Head of caudate nucleus (tissue), 42 donors: ENCODE measurements around the gene KLHL2.
"Not testable (repeated sequence)": the region's sequence is repeated elsewhere in the genome, so short reads cannot be mapped to it uniquely, and the experiment has no call there.

Source experiments
- DNase-seq, 42 donors: peaks; one replicate each; pipeline versions ENCODE4 v3.0.0 to v3.0.0-alpha.2; 2020 to 2021; ENCODE audit warnings: mixed read lengths in 7 of 42
- intact Hi-C: fragments of 100-400 bp; cut with DNase I; formaldehyde crosslinking; loops from one replicate; pipeline ENCODE4 v1.15.0; 2022

Gene KLHL2

DNA sequence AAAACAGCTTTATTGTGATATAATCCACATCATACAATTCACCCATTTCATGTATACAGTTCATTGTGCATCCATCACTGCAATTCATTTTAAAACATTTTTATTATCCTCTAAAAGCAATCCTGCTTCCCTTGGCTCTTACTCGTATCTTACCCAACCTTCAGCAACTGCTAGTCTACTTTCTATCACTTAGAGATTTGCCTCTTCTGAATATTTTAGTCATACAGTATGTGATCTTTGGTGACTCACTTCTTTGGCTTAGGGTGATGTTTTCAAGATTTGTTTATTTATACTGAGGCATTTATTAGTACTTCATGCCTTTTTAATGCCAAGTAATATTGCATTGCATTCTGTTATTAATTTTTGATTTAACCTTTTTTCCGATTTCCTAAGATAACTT lies 105.1 kb downstream of the KLHL2 start:
- intact Hi-C loops, result no loop called here
- no peak for DNase-seq

DNA sequence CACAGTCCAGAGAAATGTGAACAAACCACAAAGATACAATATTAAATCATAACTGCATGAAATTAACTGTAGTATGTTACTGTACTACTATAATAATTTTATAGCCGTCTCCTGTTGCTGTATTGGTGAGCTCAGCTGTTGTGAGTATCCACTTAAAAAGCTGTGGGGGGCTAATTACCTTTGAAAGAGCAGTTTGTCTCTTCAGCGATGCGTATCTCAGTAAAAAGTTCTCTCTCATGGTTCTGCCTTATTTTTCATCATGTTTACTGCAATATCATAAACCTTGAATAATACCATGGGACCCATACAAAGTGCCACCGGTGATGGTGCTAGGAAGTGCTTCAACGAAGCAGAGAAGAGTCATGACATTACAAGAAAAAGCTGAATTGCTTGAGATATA lies 111.7 kb downstream of the KLHL2 start:
- intact Hi-C loops, result no loop called here

DNA sequence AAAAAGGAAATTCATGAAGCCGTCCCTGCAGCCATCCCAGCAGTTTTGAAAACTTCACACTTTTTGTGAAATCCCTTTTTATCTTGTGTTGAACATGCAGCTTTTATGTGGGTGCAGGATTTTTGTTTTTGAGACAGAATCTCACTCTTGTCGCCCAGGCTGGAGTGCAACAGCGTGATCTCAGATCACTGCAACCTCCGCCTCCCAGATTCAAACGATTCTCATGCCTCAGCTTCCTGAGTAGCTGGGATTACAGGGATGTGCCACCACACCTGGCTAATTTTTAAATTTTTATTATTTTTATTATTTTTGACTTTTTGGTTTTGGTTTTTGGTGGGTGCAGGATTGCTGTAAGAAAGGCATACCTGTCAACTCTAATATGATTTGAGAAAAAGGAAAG lies 112.1 kb downstream of the KLHL2 start:
- intact Hi-C loops, result no loop called here

More for the DNA sequence above, 111.7 kb downstream of the KLHL2 start:
- no peak for DNase-seq

DNA sequence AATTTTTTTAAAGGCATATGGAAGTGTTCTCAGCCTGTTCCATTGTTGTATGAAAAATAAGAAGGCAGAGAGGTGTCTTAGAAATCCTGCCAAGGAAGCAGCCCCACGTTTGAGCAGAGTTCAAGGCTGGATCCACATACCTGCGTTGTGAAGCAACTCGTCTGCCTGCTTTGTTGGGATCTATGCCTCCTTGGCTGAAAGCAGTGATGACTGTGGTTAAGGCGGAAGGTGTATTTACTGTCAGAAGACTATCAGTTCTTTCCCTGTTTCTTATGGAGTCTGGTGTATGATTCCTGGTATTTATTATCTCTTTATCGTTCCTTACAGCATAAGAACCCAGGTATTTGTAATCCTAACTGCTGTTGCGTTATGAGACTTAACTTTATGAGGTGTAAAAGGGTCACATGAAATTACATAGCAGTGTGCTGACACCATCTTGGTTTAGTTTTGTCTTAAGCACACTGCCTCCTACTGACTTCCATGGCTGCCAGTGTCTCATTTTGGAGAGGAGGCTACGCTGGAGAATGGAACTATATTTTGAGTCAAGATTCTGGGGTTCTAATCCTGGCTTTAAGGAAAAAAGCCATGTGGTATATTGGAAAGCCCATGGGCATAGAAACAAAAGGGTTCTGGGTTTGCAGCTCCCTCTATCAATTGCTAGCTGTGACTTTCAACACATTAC lies 117.0 kb downstream of the KLHL2 start:
- intact Hi-C loops, result no loop called here
- no peak for DNase-seq

More for the DNA sequence above, 112.1 kb downstream of the KLHL2 start:
- DNase-seq, result peak in 21 of 42 donors; percentile 23 to 77 (median 48)

DNA sequence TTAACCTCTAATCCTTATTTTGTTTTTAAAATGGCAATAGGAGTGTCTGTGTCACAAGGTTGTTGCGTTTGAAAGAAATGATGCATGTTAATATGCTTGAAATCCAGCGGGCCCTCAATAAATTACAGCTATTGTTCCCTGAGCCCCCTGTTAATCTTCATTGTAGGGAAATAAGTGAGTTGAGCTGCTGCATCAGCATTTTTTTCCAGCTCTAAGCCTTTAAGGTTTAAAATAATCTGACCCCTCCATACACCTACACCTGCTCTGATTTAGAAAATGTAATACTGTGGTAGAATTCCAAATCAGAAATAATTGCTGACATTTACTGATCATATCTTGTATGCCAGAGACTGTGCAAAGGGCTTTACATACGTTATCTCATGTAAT lies 117.5 kb downstream of the KLHL2 start:
- intact Hi-C loops, result no loop called here
- no peak for DNase-seq

DNA sequence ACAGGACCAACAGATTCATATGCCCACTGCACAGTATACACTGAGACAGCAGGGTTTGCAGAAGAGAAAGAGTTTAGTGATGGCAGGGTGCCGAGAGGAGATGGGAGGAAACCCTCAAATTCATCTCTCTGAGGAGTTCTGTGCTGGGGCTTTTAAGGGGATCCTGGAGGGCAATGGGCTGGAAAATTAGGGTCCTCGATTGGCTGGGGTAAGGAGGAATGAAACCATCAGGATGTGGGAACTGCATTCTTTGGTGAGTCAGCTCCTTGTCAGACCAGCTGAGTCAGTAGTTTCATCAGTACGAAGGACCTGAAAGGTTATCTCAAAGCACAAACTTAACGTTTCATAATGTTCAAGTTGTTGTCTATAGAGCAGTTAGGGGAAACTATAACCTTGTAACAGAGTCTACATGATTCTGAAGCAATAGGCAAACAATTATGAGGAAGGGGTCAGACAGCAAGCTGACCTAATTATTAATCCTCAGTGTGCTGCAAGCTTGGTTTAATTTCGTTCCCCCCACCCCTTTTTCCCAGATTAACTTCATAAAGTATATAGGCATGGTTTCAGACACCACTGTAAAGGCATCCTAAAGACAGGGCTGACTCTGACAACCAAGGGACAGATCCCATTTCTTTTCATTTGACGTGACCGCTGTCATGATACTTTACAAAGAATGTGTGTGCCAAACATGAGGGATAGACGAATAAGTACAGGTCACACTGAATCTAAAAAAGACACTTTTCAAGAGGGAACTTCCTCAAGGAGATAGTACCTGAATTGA lies 118.6 kb downstream of the KLHL2 start:
- intact Hi-C loops, result loop anchor here (2.0 kb wide), 1 partner anchor 119 kb away; the partner anchor contains the start of gene KLHL2
- DNase-seq, result peak in 2 of 42 donors; percentile 11 to 24

DNA sequence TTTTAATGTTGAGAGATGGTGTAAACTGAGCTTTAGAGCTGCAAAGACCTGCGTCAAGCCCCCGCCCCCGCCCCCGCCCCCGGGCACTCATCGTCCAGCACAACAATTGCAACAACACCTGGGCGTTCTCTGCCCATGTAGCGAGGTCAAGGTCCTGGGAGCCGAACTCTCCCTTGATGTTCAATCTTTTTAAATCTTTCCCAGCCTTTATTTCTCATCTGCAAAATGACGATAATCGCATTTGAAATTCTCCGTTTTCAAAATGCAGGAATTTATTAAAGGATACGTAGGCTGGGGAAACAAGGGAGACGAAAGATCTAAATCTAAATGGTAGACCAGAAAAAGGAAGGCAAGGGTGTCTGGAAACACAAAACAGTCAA lies 119.5 kb downstream of the KLHL2 start:
- intact Hi-C loops, result loop anchor here (2.0 kb wide), 1 partner anchor 120 kb away; the partner anchor contains the start of gene KLHL2
- DNase-seq, result peak in 6 of 42 donors; percentile 16 to 55 (median 34)

DNA sequence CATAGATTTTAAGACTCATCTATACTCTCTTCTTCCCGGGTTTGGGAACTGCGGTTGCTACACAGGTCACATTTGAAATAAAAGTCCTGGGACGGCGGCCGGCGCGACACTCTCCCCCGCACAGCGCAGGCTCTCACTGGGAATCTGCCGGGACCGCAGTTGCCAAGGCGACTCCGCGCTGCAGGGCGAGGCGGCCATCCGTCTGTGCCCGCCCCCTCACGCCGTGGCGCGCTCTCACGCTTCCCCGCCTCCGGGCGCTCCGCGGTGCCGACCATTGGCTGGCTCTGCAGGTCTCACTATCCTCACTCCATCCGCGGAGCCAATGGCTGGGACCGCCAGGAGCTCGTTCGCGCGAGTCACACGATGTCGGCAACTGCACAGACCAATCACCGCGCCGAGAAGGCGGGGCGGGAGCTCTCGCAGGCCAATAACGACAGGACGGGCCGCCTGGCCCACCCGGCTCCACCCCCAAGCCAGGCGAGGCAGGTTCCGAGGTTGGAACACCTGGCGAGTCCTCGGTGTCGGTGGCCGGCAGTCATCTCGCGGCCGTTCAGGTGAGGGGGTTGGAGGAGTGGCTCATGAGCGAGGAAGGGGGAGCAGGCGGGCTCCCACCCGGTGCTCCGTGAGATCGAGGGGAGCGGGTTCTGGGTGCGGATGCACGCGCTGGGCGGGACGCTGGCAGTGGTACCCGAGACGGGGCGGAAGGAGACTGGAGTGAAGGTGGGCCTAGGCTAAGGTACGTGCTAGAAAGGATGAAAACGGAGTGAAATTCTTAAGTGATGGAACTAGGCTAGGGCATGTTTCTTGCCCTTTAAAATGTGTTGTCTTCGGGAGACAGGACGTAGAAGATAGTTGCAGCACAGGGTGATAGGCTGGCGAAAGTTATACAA lies 120.1 kb downstream of the KLHL2 start, which contains the start of gene MSMO1:
MSMO1 (plus strand) TSS at position 459 of the 890 bp plus-strand sequence. CDS start 5,702 bp downstream, outside the sequence.
- intact Hi-C loops, result loop anchor here (2.0 kb wide), 1 partner anchor 121 kb away; the partner anchor contains the start of gene KLHL2
- DNase-seq, result peak; percentile 99 to 100 (median 100)

DNA sequence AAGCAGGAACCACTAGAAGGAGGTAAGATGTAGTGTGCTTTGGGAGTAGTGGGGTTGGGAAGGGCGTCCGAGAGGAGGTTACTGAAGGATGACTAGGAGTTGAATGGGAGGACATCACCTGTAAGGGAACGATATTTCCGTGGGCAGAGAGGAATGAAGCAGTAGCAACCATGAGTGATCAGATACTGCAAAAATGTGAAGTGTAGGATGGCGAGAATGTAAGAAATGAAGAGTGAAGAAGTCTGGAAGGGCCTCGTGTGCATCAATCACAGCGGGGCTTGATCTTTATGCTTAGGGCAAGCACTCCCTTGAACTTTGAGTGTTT lies 120.7 kb downstream of the KLHL2 start:
- DNase-seq, result no peak
- intact Hi-C loops, result no loop called here

DNA sequence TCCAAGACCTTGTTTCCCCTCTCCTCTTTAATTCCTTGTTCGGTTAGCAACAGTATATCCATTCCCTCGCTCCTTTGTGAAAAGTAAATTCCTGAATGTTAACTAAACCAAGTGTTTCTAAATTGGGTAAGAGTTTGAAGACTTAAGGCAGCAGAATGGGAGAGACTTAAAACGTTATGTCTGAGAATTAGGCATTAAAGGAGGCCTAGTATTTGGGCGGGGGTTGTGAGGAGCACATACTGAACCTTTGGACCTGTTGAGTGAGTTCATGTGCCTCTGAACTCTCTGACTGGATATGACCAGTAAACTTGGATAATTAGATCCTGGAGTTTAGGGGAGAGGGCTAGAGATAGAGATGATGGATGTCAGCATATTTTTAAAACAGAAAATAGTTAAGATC lies 121.3 kb downstream of the KLHL2 start:
- intact Hi-C loops, result no loop called here
- DNase-seq, result no peak

DNA sequence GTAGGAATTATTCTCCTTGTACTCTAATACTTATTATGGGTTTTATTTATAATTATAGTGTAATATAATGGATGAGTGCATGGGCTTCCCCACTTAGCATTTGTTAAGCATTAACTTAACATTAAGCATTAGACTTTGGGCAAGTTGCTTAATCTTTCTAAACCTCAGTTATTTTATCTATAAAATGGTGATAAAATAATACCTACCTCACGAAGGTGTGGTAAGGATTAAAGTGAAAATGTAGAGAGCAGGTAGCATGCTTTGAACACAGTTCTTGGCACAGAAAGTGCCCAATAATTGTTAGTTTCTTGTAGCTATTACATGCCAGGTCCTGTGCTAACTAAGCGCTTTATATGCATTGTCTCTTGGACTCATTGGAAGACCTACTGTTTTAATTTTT lies 122.7 kb downstream of the KLHL2 start:
- DNase-seq, result no peak
- intact Hi-C loops, result no loop called here

DNA sequence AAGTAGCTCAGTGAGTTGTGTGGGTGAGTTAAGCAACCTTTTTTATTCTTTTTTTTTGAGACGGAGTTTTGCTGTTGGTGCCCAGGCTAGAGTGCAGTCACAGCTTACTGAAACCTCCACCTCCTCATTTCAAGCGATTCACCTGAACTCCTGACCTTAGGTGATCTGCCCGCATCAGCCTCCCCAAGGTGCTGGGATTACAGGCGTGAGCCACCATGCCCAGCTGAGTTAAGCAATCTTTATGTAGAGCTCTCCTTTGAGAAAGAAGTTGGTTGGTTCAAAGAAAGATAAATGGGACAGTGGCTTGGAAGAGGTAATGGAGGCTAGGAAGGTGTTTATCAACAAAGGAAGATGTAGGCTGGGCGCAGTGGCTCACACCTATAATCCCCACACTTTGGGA lies 123.3 kb downstream of the KLHL2 start:
- intact Hi-C loops, result no loop called here

DNA sequence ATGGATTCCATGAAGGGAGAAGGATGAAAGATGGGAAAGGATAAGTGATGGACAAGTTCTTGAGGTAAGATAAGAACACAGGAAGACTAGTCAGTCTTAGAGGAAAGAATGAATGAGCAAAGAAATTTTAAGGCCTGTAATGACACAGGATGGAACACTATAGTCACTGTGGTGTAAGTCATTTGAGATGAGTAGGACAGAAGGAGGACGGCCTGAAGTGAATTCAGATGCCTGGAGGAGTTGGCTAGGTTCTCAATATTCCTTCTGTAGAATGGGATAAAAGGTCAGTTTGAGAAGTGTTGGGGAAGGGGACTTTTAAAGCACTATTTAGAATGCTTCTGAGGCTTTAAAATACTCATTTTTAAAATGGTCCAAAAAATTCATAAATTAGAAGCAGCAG lies 124.0 kb downstream of the KLHL2 start:
- intact Hi-C loops, result no loop called here
- DNase-seq, result no peak

More for the DNA sequence above, 123.3 kb downstream of the KLHL2 start:
- DNase-seq, result no peak

DNA sequence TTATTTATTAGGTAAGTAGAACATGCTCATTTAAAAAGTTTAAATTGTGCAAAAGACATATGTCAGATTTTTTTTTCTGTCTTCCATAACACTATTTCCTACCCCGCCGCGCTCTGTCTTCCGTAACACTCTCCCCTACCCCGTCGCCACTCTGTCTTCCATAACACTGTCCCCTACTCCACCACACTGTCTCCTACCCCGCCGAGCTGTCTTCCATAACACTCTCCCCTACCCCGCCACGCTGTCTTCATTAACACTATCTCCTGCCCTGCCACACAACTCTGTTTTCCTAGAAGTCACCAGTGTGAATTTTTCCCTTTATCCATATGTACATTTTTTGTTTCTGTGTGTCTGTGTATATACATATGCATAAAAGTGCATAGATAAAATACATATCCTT lies 124.5 kb downstream of the KLHL2 start:
- DNase-seq, result peak in 1 of 42 donors; percentile 21
- intact Hi-C loops, result no loop called here

DNA sequence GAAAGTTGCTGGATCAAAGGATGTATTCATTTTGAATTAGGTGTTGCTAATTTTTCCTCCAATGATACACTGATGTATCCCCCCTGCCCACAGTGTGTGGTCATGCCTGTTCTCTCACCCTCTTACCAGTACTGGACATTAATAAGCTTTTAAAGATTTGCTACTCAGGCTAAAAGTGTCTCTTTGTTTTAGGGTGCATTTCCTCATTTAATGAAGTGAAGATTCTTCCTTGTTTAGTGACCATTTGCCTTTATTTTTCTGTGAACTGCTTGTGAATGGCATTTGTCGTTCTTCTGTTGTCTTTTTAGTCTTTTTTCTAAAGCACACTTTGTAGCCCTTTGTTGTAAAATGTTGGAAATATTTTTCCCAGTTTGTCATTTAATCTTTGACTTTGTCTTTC lies 125.1 kb downstream of the KLHL2 start:
- DNase-seq, result no peak
- intact Hi-C loops, result no loop called here

DNA sequence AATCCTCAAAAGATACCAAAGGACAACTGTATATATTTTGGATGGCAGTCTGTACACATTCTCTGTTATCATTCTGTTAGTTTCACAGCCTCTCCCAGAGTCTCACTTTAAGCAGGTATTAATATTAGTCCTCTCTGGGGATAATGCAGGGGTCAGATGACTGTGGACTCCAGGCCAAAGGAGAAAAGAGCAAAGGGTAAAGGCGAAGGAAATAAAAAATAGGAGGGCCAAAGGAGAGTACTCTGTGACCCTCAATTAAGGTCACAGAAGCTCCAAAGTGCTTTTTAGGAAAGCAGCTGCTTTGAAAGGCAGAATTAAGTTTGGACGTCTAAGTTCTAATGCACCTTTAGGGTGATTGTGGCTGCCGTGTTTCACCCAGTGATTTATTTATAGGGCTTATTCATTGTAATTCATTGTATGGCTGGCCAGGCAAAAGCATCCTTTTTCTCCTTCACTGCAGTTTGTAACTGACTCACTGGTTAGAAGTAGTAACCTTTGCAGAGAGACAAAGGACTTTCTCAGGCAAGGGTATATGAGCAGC lies 127.9 kb downstream of the KLHL2 start:
- intact Hi-C loops, result no loop called here
- no peak for DNase-seq

DNA sequence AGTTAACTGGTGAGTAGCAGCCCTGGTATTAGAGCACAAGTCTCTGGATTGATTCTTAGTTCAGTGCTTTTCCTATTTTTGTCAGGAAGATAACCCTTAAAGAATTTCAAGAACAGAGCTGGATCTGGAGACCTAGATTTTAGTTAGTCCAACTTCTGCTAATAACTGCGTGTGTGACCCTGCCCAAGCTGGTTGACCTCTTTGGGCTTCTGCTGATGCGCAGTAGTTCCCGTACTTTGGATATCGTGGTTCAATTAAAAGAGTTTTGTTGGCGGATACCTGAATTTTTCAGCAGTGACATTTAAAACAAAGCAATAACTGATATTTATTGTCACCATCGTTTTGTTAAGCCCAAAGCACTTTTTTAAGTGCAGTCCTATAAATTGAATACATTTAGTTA lies 129.4 kb downstream of the KLHL2 start:
- DNase-seq, result no peak
- intact Hi-C loops, result no loop called here

DNA sequence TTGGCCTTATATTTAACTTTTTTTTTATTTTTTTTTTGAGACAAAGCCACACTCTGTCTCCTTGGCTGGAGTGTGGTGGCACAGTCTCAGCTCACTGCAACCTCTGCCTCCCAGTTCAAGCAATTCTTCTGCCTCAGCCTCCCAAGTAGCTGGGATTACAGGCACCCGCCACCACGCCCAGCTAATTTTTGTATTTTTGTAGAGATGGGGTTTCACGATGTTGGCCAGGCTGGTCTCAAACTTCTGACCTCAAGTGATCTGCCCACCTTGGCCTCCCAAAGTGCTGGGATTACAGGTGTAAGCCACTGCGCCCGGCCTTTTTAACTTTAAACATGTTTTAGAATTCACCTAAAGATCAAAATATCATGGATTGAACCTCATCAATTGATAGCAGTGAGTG lies 135.0 kb downstream of the KLHL2 start:
- intact Hi-C loops, result loop anchor here (5.0 kb wide), 1 partner anchor 210 kb away; no protein-coding TSS in a partner anchor
- DNase-seq, result not testable (repeated sequence)
